Skin of body (tissue), 3 donors: ENCODE results near the gene LTV1. TPM values are rescaled to one million over a fixed set of nuclear protein-coding genes. Genes with fewer than 3 reads are reported as not detected.
A peak's percentile ranks its signal among the peaks of the same experiment; 100 is the strongest.

ENCODE experiments used
- DNase-seq: peaks from one replicate; lab custom pipeline; 2025; lab: John Stamatoyannopoulos, UW
- small RNA-seq: library from RNA; depleted of rRNA; stranded (forward); fragments of <200 nt; gene quantifications from one replicate; pipeline ENCODE3, GENCODE V24; 2014; ENCODE audit warnings: low replicate concordance
- total RNA-seq: library from RNA; depleted of rRNA; stranded (reverse); fragments of >200 nt; gene quantifications from one replicate; pipeline ENCODE4 v1.2.3, GENCODE V29; 2014

Gene LTV1
- total RNA-seq, 1 donor from 2014 or later: 26.5 TPM

- peak; percentile 95 for DNase-seq
Observed at GRCh38 chr6:143884216-143884900, 41.2 kb downstream of the LTV1 start.

GRCh38 chr6:143885116-143885515 lies 42.0 kb downstream of the LTV1 start:
- no peak for DNase-seq

GRCh38 chr6:143894655-143895054 lies 51.5 kb downstream of the LTV1 start:
- peak; percentile 78 for DNase-seq

GRCh38 chr6:143896126-143896860 lies 53.2 kb downstream of the LTV1 start:
- DNase-seq: no peak

- DNase-seq: no peak
Observed at GRCh38 chr6:143900358-143900757, 57.2 kb downstream of the LTV1 start.

- peak; percentile 93 for DNase-seq
Observed at GRCh38 chr6:143901885-143902750, 59.0 kb downstream of the LTV1 start.

GRCh38 chr6:143902827-143903226 lies 59.7 kb downstream of the LTV1 start:
- no peak for DNase-seq

GRCh38 chr6:143911028-143911427 lies 67.9 kb downstream of the LTV1 start:
- no peak for DNase-seq

GRCh38 chr6:143912671-143913070 lies 69.5 kb downstream of the LTV1 start:
- no peak for DNase-seq

Small RNAs within 50 kb of the gene (small RNA-seq; reads per million reads assigned to genes)
- gene ZC2HC1B: not detected

Other genes starting within 250 kb of the LTV1 start
- 62.5 TPM for gene PHACTR2, start 165.4 kb upstream of the LTV1 start, total RNA-seq
- gene ZC2HC1B, start 21.1 kb downstream of the LTV1 start, total RNA-seq: not detected
- gene PLAGL1, start 164.9 kb downstream of the LTV1 start, total RNA-seq: 139 TPM